PFSK-1 (cell line): Measurements from ENCODE around the gene UFSP2.

Source experiments
- POLR2AphosphoS5 ChIP-seq: IDR thresholded peaks from 2 replicates; pipeline ENCODE4 v1.6.1; 2012; ENCODE audit warnings: low read depth, mild to moderate bottlenecking, control low read depth, low read length, moderate library complexity
- TAF1 ChIP-seq: IDR thresholded peaks from 2 replicates; pipeline ENCODE4 v1.6.1; 2012; ENCODE audit warnings: low read length, control low read depth, borderline replicate concordance; ENCODE audit not compliant: insufficient read depth

DNA sequence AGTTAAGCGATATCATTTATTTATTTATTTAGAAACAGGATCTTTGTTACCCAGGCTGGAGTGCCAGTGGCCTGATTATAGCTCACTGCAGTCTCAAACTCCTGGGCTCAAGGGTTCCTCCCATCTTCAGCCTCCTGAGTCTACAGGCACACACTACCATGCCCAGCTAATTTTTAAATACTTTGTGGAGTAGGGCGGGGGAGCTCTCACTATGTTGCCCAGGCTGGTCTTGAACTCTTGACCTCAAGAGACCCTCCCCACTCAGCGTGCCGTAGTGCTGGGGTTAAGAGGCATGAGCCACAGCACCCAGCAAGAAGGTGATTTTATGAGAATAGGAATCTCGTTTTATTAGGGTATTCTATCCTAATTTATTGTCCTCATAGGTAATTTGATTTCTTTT lies 3.9 kb upstream of the UFSP2 start:
- TF ChIP-seq POLR2AphosphoS5 (no peak), TAF1 (no peak)
